ENCODE results near the gene CECR2. TPM values are rescaled to one million over a fixed set of nuclear protein-coding genes. Genes with fewer than 3 reads are reported as not detected.

Gene CECR2
- total and polyA plus RNA-seq, 4 donors = 1.1 to 14.5 (median 7.7) TPM

GRCh38 chr22:17586831-17587440 is 217.7 kb downstream of the CECR2 start:
- no peaks in the 10 kb centered on the region for H3K4me1 ChIP-seq (ENCODE audit: control insufficient read depth in 5 of 5, insufficient read depth in 5 of 5, low read length in 5 of 5)
- H3K9ac ChIP-seq (ENCODE audit: insufficient read depth in 1 of 2, low read length in 2 of 2) = no peak overlapping the region
- 90 to 91% methylated on average over 14 of the region's 14 CpGs for WGBS, 2 donors
- ATAC-seq (ENCODE audit: insufficient read depth, low FRiP score) (no peak), DNase-seq (no peak)
- no peak overlapping the region for H3K4me3 ChIP-seq
- H3K27ac ChIP-seq (ENCODE audit: low read depth in 1 of 2, low read length in 1 of 2) = no peak overlapping the region
- no peak for TF ChIP-seq CTCF (IDR thresholded peaks at IDR 0.05; ENCODE audit: control extremely low read depth, extremely low read depth)
- peaks cover 0 to 17% (median 5%) of the 10 kb centered on the region in 4 donors for H3K36me3 ChIP-seq (ENCODE audit: control insufficient read depth in 4 of 4, insufficient read depth in 4 of 4, low read length in 4 of 4)
- no peaks in the 10 kb centered on the region for H3K9me3 ChIP-seq (ENCODE audit: control insufficient read depth in 4 of 4, insufficient read depth in 3 of 4, low read length in 3 of 4)
- no peaks in the 10 kb centered on the region for H3K27me3 ChIP-seq (ENCODE audit: control insufficient read depth in 3 of 3, insufficient read depth in 3 of 3, low read length in 2 of 3)

GRCh38 chr22:17587629-17588028 is 218.4 kb downstream of the CECR2 start:
- ATAC-seq (ENCODE audit: insufficient read depth, low FRiP score) = no peak

GRCh38 chr22:17588606-17589005 is 219.3 kb downstream of the CECR2 start:
- no peak overlapping the region for H3K4me3 ChIP-seq
- no peak overlapping the region for H3K9ac ChIP-seq (ENCODE audit: insufficient read depth in 1 of 2, low read length in 2 of 2)
- no peak for TF ChIP-seq CTCF (IDR thresholded peaks at IDR 0.05; ENCODE audit: control extremely low read depth, extremely low read depth)
- H3K9me3 ChIP-seq (ENCODE audit: control insufficient read depth in 4 of 4, insufficient read depth in 3 of 4, low read length in 3 of 4) = no peaks in the 10 kb centered on the region
- H3K27ac ChIP-seq (ENCODE audit: low read depth in 1 of 2, low read length in 1 of 2) = no peak overlapping the region
- no peaks in the 10 kb centered on the region for H3K4me1 ChIP-seq (ENCODE audit: control insufficient read depth in 5 of 5, insufficient read depth in 5 of 5, low read length in 5 of 5)
- DNase-seq (no peak), ATAC-seq (ENCODE audit: insufficient read depth, low FRiP score) (no peak)
- H3K36me3 ChIP-seq (ENCODE audit: control insufficient read depth in 4 of 4, insufficient read depth in 4 of 4, low read length in 4 of 4) = peaks cover 6 to 30% (median 15%) of the 10 kb centered on the region in 4 donors
- WGBS, 2 donors = 94 to 95% methylated on average over 11 of the region's 11 CpGs
- no peaks in the 10 kb centered on the region for H3K27me3 ChIP-seq (ENCODE audit: control insufficient read depth in 3 of 3, insufficient read depth in 3 of 3, low read length in 2 of 3)

More at GRCh38 chr22:17587629-17588028, 218.4 kb downstream of the CECR2 start:
- no peaks in the 10 kb centered on the region for H3K27me3 ChIP-seq (ENCODE audit: control insufficient read depth in 3 of 3, insufficient read depth in 3 of 3, low read length in 2 of 3)
- H3K36me3 ChIP-seq (ENCODE audit: control insufficient read depth in 4 of 4, insufficient read depth in 4 of 4, low read length in 4 of 4) = peaks cover 0 to 22% (median 10%) of the 10 kb centered on the region in 4 donors
- 65 to 84% methylated on average over 14 of the region's 14 CpGs for WGBS, 2 donors
- H3K9ac ChIP-seq (ENCODE audit: insufficient read depth in 1 of 2, low read length in 2 of 2) = no peak overlapping the region
- no peak overlapping the region for H3K4me3 ChIP-seq
- no peaks in the 10 kb centered on the region for H3K4me1 ChIP-seq (ENCODE audit: control insufficient read depth in 5 of 5, insufficient read depth in 5 of 5, low read length in 5 of 5)
- H3K27ac ChIP-seq (ENCODE audit: low read depth in 1 of 2, low read length in 1 of 2) = no peak overlapping the region
- DNase-seq = no peak
- H3K9me3 ChIP-seq (ENCODE audit: control insufficient read depth in 4 of 4, insufficient read depth in 3 of 4, low read length in 3 of 4) = no peaks in the 10 kb centered on the region
- TF ChIP-seq CTCF (IDR thresholded peaks at IDR 0.05; ENCODE audit: control extremely low read depth, extremely low read depth) = no peak
